ENCODE results near the gene ACTN1. TPM values are rescaled to one million over a fixed set of nuclear protein-coding genes. Genes with fewer than 3 reads are reported as not detected.
A peak's percentile ranks its signal among the peaks of the same experiment; 100 is the strongest.

The ACTN1 gene
- total RNA-seq, 1 experiment from 2014 or later = 146 TPM

DNA sequence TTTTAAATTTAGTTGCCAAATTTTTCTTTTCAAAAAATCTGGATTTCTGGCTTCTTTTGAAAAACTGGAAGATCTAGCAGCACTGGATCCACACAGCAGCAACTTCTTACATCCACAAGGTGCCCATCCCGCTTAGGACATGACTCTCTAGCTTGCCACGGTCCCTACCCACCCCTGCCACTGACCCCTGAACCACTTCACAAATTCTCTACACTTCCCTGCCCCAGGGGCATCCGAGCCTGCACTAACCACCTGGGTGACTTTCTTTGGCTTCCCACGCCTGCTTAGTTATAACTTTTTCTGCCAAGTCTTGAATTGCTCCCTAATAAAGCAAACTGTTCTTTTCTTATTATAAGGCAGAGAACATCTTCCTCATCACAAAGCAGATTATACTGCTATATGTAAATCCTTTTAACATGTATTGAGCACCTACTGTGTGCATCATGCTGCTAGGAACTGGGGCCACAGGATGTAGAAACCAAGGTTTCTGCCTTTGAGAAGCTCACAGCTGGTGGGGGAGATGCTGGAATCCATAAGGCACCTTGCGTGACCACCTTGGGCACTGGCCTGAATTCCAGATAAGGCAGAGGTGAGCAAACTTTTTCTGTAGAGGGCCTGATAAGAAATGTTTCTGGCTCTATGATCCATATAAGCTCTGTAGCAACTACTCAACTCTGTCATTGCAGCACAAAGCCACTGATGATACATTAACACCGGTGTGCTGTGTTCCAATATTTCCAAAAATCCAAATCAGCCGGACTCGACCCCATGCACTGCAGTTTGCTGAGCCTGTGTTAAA, 59.8 kb downstream of the ACTN1 start:
- no peak for DNase-seq (ENCODE audit: low spot score)

DNA sequence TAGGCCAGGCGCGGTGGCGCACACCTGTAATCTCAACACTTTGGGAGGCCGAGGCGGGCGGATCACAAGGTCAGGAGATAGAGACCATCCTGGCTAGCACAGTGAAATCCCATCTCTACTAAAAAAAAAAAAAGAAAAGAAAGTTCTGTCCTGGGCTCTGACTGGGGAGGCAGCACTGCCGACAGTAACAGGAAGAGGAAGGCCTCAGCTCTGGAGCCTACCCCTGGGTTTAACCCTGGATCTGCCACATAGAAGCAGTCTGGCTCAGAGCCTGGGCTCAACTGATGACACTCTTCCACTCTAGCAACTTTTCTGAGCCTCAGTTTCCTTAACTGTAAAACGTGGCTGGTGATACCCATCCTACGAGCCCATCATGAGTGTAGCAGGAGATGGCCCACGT, 60.5 kb downstream of the ACTN1 start:
- no peak for DNase-seq (ENCODE audit: low spot score)

DNA sequence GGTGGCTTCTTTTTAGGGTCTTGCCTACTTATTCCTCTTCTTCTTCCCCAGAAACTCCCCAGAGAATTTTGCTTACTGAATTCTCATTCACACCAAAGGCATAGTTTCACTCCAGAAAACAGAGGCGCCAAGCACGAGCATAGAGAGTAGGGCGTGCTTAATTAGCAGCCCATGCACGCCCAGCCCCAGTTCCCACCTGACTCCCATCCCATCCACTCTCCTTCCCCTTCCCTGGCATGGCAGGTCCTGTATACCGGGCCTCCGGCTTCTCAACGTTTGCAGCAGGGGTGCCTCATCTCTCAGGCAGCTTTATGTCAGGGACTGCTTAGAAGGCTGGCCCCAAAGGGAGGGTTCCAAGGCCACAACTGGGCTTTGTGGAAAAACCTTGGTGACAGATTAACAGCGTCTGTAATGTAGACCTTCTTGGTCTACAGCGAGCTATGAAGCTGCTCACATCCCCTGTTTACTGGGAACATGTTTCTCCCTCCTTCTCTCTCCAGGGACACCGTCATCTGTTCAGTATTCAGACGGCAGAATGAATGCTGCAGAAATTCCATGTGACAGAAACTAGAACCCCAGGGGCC, 62.7 kb downstream of the ACTN1 start:
- no peak for DNase-seq (ENCODE audit: low spot score)

DNA sequence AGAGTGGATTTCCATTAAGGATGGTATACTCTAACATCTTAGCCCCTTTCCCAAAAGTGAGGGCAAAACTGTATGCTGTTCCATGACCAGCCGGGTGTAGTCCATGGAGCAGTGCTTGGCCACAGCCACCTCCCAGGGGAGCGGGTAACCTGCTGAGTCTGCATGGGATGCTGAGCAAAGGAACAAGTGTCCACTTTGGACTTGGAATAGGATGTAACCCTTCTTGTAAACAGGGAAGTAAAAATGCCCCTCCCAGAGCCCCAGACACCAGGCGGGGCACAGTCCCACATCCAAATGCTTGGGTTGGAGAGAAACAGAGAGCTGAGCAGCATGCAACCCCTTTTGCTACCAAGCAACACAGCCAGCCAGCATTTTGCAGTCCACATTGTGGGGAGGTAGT, 65.6 kb downstream of the ACTN1 start:
- DNase-seq (ENCODE audit: low spot score) = no peak

DNA sequence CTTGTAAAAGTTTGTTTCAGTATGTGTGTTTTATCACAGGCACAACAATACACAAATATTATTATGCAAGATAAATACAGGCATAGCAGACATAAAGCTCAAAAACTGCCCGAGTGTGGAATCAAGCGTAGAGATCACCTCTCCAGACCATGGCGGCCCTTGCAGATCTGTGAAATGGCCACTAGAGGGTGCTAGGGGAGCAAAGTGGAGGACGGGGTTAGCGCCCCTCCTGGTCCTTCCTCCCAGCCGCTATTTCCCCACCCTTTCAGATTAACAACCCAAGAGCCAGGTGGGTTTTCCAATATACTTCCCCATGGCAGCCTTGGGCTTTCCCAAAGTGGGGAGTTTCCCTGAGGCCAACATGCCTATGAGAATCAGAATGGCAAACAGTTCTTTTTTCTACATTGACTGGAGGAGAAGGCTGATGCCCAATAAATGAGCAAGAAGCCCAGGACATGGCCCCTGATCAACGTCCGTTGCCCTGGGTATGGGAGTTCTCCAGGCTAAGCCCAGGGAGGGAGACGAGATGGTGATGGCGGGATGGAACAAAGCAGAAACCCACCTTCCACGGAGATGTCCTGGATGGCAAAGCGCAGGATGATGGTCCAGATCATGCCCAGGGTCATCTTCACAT, 67.4 kb downstream of the ACTN1 start:
- peak; percentile 71 for DNase-seq (ENCODE audit: low spot score)

DNA sequence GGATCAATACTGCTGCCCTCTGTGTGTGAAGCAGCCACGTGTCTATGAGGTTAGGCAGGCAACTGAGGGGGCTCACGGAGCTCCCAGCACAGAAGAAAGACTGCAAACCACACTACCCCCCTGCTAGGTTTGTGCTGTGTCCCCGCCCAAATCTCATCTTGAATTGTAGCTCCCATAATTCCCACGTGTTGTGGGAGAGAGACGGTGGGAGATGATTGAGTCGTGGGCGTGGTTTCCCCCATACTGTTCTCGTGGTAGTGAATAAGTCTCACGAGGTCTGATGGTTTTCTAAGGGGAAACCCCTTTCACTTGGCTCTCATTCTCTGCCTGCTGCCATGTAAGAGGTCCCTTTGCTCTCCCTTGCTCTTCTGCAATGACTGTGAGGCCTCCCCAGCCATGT, 68.6 kb downstream of the ACTN1 start:
- DNase-seq (ENCODE audit: low spot score) = peak; percentile 69

DNA sequence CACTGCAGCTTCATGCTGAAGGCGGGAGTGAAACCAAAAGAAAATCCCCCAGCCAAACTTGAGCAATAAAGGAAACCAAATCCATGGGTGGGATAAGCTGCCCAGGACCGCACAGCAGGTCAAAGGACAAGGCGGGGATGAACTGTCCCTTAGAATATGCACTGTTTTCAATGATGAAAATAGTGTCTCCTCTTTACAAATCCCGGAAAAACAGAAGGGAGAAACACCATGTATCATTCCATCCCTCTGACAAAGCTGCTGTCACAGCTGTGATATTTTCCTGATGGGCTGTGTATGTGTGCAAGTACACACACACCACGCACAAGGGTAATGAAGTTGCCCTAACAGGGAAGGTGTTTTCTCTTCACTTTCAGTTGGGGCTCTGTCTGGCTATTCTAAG, 70.3 kb downstream of the ACTN1 start:
- DNase-seq (ENCODE audit: low spot score) = no peak

DNA sequence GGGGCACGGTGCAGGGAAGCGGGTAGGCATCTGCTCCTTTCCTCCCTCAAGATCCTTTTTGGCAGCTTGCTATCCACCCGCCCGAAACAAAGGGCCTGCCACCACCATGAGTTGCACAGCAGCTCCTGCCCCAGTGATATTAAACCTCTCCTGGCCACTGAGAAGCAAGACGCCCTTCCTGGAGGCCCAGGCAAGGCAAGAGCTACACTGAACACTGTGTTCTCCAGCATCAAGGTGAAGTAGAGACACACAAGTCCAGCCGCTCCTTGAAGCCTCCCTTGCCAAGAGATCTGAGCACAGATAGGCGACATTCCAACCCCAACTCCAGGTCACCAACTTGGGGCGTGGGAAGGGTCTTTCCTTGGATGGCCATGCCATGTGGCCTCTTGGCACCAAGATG, 70.9 kb downstream of the ACTN1 start:
- DNase-seq (ENCODE audit: low spot score) = no peak

DNA sequence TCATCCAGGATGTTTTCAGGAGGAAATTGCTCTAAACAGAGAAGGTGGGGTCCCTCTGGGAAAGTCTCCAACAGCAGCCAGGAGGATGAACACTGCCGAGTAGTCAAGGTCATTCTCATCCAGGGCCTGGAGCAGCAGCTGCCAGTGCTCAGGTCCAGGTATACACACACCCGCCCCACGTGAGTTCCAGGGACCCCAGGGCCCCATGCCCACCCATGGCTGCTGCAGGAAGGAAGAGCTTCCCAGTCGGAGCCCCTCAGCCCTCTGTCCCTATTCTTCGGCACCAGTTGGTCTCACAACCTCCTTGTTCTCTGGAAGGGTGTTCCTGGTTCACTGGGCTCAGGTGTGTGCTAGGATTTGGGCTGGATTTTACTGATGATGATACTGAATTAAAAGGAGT, 72.7 kb downstream of the ACTN1 start:
- no peak for DNase-seq (ENCODE audit: low spot score)

DNA sequence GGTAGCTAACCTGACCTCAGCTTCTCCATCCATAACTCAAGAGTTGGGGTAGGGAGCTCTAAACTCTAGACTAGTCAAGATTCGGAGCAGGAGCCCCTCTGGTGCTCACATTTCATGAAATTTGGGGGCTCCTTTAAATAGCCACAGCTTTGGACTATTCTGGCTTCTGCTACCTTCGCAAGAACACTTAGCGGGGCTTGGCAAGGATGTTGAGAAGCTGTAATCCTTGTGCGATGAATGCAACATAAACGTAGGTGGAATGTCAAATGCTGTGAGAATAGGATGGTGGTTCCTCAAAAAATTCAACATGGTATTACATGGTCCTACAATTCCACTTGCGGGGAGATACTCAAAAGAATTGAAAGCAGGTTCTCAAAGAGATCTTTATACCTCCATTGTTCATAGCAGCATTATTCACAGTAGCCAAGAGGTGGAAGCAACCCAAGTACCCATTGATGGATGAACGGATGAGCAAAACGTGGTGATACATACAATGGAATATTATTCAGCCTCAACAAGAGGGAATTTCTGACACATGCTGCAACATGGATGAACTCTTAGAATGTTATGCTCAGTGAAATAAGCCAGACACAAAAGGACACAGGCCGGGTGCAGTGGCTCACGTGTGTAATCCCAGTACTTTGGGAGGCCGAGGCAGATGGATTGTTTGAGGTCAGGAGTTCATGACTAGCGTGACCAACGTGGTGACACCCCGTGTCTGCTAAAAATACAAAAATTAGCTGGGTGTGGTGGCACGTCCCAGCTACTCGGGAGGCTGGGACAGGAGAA, 73.8 kb downstream of the ACTN1 start:
- DNase-seq (ENCODE audit: low spot score) = no peak

DNA sequence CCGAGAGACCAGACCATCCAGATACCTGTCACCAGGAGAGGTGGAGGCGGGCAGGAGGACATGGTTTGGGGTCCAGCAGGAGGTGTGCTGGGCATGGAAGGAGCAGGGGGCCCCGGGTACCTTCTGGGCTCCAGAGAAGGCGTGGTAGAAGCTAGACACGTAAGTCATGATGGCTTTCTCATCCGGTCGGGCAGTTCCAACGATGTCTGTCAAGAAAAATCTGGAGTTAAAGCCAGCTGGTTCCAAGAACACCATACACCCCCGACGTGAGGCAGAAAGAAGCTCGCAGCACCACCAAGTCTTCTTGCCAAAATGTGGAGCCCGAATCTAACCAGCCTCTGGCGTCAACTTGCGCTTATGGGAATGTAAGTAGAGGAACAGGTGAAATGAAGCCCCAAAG, 76.7 kb downstream of the ACTN1 start:
- no peak for DNase-seq (ENCODE audit: low spot score)

DNA sequence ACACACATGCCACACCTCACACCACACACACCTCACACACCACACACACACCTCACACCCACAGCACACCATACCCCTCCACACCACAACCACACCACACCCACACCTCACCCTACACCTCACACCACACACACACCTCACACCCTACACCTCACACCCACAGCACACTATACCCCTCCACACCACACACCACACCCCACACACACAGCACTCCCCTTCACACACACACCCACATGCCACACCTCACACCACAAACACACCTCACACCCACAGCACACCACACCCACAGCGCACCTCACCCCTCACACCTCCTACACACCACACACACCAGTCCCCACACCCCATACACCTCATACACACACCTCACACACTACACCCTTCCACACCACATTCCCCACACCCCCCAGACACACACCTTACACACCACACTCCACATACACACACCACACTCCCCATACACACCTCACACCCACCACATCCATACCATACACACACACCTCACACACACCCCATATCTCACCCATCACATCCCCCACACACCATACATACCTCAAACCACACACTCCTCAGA, 80.0 kb downstream of the ACTN1 start:
- DNase-seq (ENCODE audit: low spot score) = no peak

DNA sequence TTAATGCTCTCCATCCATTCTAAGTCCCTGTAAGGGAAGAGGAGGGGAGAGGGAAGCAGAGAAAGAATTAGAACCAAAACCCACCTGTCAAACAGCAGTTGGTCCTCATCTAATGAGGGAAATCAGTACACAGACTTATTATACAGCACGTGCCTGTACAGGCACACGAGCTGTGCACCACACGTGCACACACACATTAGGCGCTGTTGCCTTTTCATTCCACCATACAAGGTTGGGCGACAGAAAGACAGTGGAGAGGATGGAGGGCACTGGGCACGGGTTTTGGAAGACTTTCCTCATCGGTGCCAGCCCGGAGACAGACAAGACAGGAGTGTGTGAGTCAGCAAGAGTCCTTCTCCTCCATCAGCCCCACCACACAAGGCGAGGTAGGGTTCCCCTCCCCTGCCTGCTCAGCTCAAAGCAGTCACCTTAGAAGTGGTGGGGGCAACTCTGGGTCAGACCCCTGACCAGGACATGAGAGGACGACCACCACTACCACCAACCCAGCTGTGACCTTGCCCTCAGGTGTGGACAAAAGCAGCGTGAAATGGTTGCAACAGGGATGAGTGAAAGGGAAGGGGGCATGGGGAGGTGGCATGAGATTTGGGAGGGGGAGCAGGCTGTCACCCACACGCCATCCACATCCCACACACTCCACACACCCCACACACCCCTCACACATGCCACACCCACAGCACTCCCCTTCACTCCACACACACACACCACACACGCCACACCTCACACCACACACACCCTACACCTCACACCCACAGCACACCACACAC, 80.7 kb downstream of the ACTN1 start:
- DNase-seq (ENCODE audit: low spot score) = no peak

DNA sequence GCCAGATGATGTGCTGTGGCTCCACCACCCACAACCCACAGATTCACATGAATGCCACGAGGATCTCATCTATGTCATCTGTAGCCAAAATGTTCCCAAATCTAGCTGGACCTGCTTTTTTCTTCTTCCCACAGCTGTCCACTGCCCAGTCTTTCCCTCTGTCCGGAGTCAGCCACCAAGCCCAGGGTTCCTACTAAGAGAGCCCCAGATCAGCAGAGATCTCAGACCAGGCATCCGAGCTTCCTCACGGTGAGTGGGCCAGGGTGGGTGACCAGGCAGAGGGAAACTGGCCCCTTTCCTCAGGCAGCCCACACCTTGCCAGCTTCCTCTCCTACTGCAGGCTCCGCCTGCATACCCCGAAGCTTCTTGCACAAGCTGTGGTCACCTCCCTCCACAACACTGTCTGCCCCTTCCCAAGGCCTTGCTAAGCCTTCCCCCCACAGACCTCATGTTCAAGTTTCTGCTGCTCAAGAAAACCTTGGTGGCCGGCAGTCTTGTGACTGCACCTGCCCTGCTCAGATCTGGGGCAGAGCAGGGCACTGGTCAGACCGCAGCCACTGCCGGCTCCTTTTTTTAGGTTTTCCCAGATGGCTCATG, 81.4 kb downstream of the ACTN1 start:
- no peak for DNase-seq (ENCODE audit: low spot score)

DNA sequence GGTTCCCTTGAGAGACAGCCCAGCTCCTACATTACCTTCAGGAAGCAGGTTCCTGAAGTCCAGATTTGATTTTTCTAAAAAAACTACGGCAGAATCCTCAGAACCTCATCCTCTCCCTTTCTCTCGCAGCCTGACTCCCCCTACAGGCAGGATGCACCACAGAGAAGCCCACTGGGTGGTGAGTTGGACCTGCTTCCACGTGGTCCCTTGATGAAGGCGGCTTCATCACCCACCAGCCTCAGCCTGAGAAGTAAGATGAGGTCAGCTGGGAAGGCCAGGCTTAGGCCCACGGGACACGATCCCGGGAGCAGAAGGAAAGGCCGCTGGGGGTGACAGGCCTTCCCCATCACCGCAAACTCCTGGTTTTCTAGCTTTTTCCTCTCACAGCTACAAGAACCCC, 83.0 kb downstream of the ACTN1 start:
- DNase-seq (ENCODE audit: low spot score) = no peak

DNA sequence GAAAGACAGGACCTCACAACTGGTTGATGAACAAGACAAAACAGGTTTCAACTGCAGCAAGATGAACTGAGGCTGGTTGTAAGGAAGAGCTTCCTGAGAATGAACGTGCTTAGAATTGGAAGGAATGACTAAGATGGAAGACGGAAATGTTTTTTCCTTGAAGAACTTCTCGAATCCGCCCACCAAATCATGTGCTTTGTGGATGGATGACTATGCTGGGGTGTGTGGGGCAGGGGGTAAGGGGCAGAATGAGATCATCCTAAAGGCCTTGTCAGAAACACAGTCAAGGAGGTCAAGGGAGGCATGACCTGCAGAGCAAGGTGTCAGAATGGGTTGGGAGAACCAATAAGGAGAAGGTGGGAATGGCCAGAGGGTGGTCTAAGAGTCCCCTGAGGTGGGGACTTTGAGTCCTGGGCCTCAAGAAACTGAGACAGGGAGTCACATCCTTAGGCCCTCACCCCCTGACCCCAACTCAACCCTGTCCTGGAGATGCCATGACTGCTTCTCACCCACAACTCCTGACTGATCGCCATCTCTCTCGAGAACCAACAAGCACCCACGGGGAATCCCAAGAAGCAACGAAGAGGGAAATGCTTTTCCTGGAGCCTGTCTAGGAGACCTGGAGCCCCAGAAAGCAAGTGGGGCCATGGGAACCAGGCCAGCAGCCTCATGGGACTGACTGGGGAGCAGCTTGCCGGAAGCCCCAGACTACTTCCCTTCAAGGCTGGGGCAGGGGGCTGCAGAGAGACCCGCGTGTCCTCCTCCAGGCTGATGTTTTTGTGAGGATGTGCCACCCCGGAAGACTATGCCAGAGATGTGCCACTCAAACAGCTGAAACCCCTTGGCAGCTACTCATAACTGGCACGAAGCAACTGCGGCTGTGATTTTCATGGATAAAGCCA, 84.0 kb downstream of the ACTN1 start:
- DNase-seq (ENCODE audit: low spot score) = no peak

DNA sequence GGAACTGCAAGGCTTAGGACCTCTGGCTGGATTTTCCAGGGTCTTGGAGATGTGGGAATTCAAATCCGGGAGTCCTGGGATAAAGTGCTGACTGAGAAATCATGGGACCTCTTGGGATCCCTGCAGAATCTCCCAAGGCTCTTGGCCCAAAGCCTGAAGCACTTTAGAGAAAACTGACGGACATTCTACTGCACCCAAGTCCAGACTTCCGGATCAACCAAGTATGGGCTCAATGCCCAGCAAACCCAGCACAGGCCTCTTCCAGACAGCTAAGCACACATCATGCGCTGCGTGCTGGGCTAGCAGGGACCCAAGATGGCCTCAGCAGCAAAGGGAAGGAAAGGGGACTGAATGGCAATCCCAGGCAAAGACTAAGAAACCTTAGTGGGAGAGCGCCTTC, 85.0 kb downstream of the ACTN1 start:
- DNase-seq (ENCODE audit: low spot score) = no peak

DNA sequence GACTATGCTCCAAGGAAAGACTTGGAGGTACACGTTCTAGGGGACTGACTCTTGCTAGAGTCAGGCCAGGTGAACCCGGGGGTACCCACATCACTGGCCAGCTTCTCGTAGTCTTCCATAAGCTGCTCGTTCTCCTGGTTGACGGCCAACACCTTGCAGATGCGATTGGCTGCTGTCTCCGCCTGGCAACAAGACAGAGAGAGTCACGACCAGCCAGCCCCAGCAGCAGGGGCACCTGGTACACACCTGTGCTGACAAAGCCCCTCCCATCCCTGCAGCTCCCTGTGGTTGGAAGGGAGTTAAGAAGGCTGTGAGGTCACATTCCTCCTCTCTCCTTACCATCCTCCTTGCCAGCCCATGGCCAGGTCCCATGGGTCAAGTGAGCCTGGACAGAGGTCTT, 85.5 kb downstream of the ACTN1 start:
- DNase-seq (ENCODE audit: low spot score) = no peak

DNA sequence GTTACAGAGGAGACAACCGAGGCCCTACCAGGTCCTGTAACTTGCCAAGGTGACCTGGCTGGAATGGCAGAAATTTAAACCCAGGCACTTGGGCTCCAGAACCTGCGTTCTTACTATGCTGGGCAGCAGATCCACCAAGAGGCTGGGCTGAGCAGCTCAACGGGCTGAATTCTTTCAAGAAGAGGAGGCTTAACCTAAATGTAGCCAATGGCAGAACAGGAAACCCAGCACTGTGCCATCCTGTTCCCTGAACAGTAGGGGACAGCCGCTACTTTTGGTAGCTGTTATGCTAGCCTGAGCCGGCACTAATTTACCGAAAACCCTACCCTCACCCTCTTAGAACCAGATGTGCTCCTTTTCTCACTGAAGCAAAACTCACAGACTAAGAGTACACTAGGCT, 86.1 kb downstream of the ACTN1 start:
- DNase-seq (ENCODE audit: low spot score) = no peak
